ENCODE measurements around the gene INO80D. TPM values are rescaled to one million over a fixed set of nuclear protein-coding genes. Genes with fewer than 3 reads are reported as not detected.
"Not testable (repeated sequence)": the region's sequence is repeated elsewhere in the genome, so short reads cannot be mapped to it uniquely, and the experiment has no call there.

Gene INO80D
- total RNA-seq, result 10 to 100 TPM; 25.0 to 49.7 (median 26.5) TPM

DNA sequence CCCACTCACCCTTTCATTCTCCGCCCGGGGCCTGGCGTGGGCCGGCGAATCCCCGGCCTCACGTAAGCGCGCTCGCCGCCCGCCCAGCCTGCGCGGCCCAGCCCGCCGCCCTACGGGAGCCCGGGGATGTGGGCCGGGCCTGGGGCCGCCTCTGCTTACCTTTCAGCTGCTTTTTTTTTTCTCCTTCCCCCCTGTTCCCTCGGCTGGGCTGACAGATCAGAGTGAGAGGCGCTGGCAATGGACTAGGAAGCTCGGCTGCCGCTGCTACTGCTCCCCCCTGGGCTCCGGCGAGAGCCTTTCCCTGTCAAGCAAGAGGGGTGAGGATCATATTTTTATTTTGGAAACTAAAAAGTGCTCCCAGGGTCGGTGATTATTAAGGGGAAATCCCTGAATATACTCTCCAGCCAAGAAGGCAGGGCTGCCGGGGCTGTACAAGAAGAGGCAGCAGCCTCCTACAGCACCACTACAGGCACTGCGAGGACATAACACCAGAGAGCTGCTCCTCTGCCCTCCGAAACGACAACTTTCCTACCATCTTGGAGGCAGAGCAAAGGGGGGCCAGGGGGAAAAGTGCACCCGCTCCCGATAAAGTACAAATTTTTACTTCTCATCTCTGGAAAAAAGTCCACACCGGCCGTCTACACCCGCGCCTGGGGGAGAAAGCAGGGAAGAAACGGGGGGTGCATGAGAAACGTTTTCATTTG lies at the start of gene INO80D:
TSS of gene INO80D (minus strand) at position 433 of the 704 bp plus-strand sequence. CDS start 23,158 bp downstream, outside the sequence.
- Histone ChIP-seq H3K27ac (peak within 1 kb of the TSS; percentile 96 to 100 (median 99)), H3K4me1 (peaks cover 0 to 11% of the 10 kb centered on the region in 2 donors), H3K36me3 (no peaks in the 10 kb centered on the region), H3K4me3 (replicated peaks in 1 of 3) (peak within 1 kb of the TSS in 2 of 3 donors; percentile 86 to 89), H3K27me3 (no peaks in the 10 kb centered on the region), H3K9me3 (no peaks in the 10 kb centered on the region)
- TF ChIP-seq, protein P1, sequence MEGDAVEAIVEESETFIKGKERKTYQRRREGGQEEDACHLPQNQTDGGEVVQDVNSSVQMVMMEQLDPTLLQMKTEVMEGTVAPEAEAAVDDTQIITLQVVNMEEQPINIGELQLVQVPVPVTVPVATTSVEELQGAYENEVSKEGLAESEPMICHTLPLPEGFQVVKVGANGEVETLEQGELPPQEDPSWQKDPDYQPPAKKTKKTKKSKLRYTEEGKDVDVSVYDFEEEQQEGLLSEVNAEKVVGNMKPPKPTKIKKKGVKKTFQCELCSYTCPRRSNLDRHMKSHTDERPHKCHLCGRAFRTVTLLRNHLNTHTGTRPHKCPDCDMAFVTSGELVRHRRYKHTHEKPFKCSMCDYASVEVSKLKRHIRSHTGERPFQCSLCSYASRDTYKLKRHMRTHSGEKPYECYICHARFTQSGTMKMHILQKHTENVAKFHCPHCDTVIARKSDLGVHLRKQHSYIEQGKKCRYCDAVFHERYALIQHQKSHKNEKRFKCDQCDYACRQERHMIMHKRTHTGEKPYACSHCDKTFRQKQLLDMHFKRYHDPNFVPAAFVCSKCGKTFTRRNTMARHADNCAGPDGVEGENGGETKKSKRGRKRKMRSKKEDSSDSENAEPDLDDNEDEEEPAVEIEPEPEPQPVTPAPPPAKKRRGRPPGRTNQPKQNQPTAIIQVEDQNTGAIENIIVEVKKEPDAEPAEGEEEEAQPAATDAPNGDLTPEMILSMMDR (IDR thresholded peaks at IDR 0.05), result peak; percentile 25 to 66 (median 50)
- TF ChIP-seq POLR2A (IDR thresholded peaks at IDR 0.05), result peak; percentile 8 to 85
- peak; percentile 84 for DNase-seq
- WGBS, 2 donors, result 0% methylated on average over 35 to 39 of the region's 39 CpGs
- intact Hi-C loops (cut with DNase I), result no loop called here

- Histone ChIP-seq H3K4me1 (no peaks in the 10 kb centered on the region), H3K36me3 (peaks cover 83% of the 10 kb centered on the region in 2 donors), H3K4me3 (replicated peaks in 1 of 3) (no peak overlapping the region), H3K27me3 (no peaks in the 10 kb centered on the region), H3K9me3 (no peaks in the 10 kb centered on the region), H3K27ac (no peak overlapping the region)
- intact Hi-C loops (cut with DNase I), result no loop called here
- no peak for TF ChIP-seq POLR2A (IDR thresholded peaks at IDR 0.05)
- TF ChIP-seq, protein P1 (IDR thresholded peaks at IDR 0.05), result no peak
- no peak for DNase-seq
These were observed 41.7 kb upstream of the INO80D start for GRCh38 chr2:206127656-206128055.

GRCh38 chr2:206125901-206126300 lies 39.9 kb upstream of the INO80D start:
- intact Hi-C loops (cut with DNase I), result no loop called here
- no peaks in the 10 kb centered on the region for H3K4me1 ChIP-seq
- no peak for DNase-seq
- H3K9me3 ChIP-seq, result no peaks in the 10 kb centered on the region
- peaks cover 81 to 88% of the 10 kb centered on the region in 2 donors for H3K36me3 ChIP-seq
- no peak overlapping the region for H3K27ac ChIP-seq
- H3K4me3 ChIP-seq (replicated peaks in 1 of 3), result no peak overlapping the region
- TF ChIP-seq POLR2A (IDR thresholded peaks at IDR 0.05), result no peak
- TF ChIP-seq, protein P1 (IDR thresholded peaks at IDR 0.05), result no peak
- H3K27me3 ChIP-seq, result no peaks in the 10 kb centered on the region

- intact Hi-C loops (cut with DNase I); H3K4me1 ChIP-seq; H3K9me3 ChIP-seq; H3K27me3 ChIP-seq; DNase-seq; H3K27ac ChIP-seq; H3K4me3 ChIP-seq (replicated peaks in 1 of 3): not testable (repeated sequence)
- WGBS, 2 donors, result 95 to 96% methylated on average over 3 of the region's 3 CpGs
- H3K36me3 ChIP-seq, result peaks cover 59 to 71% of the 10 kb centered on the region in 2 donors
These were observed 36.6 kb upstream of the INO80D start for GRCh38 chr2:206122569-206122968.

DNA sequence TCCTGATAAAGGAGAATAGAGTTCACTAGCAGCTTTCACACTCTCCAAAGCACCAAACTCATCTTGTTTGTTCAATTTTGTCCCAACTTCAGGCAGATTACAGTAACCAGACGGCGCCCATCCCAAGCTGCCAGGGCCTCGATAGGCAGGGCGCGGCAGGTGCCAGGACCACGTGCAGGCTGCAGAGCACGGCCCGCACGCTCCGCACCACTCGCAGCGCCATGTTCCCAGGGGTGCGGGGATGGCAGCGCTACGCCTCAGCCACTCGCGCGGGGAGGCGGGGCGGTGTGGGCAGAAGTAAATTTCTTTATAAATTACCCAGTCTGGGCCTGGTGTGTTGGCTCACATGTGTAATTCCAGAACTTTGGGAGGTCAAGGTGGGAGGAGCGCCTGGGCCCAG lies 30.3 kb upstream of the INO80D start:
- Histone ChIP-seq H3K27me3 (no peaks in the 10 kb centered on the region), H3K27ac (no peak overlapping the region), H3K36me3 (peaks cover 13 to 16% of the 10 kb centered on the region in 2 donors), H3K4me1 (no peaks in the 10 kb centered on the region), H3K4me3 (replicated peaks in 1 of 3) (no peak overlapping the region), H3K9me3 (no peaks in the 10 kb centered on the region)
- intact Hi-C loops (cut with DNase I), result no loop called here
- WGBS, 2 donors, result 91 to 94% methylated on average over 20 to 21 of the region's 21 CpGs
- no peak for TF ChIP-seq POLR2A (IDR thresholded peaks at IDR 0.05)
- TF ChIP-seq, protein P1 (IDR thresholded peaks at IDR 0.05), result no peak
- DNase-seq, result no peak
